GM23248 (cell line): ENCODE data around the gene AOPEP.

Source experiments
- EZH2 ChIP-seq: fragments of 200-600 bp; sonication (generic); IDR thresholded peaks from 2 replicates; pipeline ENCODE4 v1.6.1; 2018; ENCODE audit warnings: antibody characterized with exemption, mild to moderate bottlenecking; ENCODE audit not compliant: insufficient read depth, poor library complexity, severe bottlenecking
- EZH2phosphoT487 ChIP-seq: fragments of 200-600 bp; sonication (generic); IDR thresholded peaks from 2 replicates; pipeline ENCODE4 v1.6.1; 2018; ENCODE audit warnings: antibody characterized with exemption, moderate library complexity, mild to moderate bottlenecking, low read depth; ENCODE audit not compliant: insufficient read depth

DNA sequence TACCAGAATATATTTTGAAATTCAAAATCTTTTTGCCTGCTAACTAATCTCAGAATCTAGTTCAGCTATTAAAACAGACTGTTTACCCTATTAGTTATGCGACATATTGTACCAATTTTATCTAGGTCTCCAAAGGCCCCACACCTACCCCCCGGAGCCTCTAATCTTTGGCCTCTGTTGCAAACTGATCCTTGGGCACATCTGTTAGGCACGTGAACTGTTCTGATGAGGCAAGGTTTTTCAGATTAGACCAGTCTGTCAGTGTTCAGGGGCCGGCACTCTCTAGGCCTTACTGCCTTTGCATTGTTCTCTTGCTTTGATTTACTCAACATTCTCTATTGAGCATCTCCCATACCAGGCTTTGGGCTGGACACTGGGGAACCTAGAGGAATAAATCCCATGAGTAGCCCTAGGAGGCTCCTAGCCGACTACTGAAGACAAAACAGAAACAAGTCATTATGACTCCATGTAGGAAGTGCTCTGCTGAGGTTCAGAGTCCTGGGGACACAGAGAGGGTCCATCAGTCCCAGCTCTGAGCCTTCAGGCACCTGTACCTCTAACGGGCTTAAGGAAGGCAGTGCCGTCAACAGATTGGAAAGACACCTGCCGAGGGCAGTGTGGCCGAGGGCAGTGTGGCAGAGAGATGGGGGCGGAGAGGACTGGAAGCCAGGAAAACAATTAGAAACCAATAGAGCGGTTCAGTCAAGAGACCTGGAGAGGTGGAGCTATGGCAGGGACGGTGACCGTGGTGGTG is 245.1 kb downstream of the AOPEP start:
- TF ChIP-seq EZH2phosphoT487 (no peak), EZH2 (no peak)
